SK-N-MC (cell line): ENCODE results near the gene CTSA.

Source experiments
- EZH2 ChIP-seq: fragments of 200-600 bp; sonication (generic); IDR thresholded peaks from one replicate; pipeline ENCODE4 v1.6.1; 2017; ENCODE audit warnings: antibody characterized with exemption
- FOXP2 ChIP-seq: optimal IDR thresholded peaks from 2 replicates; pipeline ENCODE3; 2011; ENCODE audit warnings: mild to moderate bottlenecking, moderate library complexity; ENCODE audit not compliant: insufficient read depth; ENCODE audit errors: extremely low read length, control extremely low read depth
- POLR2AphosphoS5 ChIP-seq: IDR thresholded peaks from 2 replicates; pipeline ENCODE4 v1.6.1; 2012; ENCODE audit warnings: mild to moderate bottlenecking, low read depth, low read length, borderline replicate concordance

- TF ChIP-seq POLR2AphosphoS5 = no peak
- no peak for TF ChIP-seq EZH2
- no peak for TF ChIP-seq FOXP2
Observed at GRCh38 chr20:45863543-45864470, 27.3 kb upstream of the CTSA start.
